Non-pigmented ciliary epithelial cell (primary cell): Measurements from ENCODE around the gene MCM3AP.
"Not testable (repeated sequence)": the region's sequence is repeated elsewhere in the genome, so short reads cannot be mapped to it uniquely, and the experiment has no call there.

Experiments
- DNase-seq: peaks from one replicate; pipeline ENCODE4 v3.0.0-alpha.2; 2010; ENCODE audit warnings: low read depth

The MCM3AP gene

DNA sequence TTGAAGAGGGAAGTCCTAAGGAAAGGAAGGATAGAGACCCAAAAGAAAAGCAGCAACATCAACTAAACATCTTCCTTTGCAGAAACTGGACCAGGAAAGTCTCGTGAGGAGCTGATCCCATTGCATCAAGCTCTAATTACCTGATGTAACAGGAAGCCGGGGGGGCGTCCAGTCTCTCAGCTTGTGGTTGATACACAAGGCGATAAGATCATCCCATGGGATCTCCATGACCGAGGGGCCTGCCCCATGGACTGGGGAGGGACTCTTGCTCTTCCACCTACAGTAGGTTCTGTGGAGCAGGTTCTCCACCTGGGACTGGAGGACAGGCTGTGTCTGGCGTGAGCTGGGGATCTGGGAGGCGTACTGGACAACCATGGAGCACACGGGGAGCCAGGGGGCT, 42.1 kb downstream of the MCM3AP start:
- DNase-seq = no peak

DNA sequence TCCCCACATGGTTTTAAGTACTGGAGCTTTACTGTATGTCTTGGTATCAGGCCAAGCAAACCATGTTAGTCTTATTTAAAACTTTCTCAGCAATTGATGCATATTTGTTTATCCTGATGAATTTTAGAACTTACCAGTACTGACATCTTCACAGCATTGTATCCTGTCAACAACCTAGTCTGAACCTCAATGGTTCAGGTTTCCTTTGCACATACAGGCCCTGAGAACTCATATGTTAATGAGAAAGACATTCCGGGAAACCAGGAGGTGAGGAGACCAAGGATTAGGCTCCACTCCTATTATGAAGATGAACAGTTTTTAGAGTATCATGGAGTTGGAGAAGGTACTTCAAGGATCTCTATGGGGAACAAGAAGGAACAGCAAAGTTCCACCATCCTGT, 43.8 kb downstream of the MCM3AP start:
- DNase-seq = not testable (repeated sequence)

DNA sequence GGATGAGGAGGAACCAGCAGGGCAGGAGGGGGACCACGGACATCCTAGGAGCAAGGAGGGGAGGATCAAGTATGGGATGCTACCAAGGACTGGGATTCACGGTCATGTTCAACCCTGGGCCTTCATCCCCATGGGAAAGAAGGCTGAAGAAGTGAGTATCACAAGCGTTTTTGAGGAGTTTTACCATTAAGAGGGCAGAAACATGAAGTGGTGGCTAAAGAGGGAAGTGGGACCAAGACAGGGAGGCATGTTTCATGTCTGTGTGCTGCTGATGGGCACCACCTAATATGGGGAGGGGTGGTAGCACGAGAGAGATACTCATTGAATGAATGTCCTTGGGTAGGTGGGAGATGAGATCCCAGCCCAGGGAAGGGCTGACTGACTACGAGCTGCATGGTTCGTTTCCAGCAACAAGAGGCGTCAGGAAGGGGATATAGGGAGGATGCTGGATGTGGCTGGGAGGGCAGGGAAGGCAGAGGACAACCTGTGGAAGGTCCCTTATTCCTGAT, 45.5 kb downstream of the MCM3AP start:
- no peak for DNase-seq

DNA sequence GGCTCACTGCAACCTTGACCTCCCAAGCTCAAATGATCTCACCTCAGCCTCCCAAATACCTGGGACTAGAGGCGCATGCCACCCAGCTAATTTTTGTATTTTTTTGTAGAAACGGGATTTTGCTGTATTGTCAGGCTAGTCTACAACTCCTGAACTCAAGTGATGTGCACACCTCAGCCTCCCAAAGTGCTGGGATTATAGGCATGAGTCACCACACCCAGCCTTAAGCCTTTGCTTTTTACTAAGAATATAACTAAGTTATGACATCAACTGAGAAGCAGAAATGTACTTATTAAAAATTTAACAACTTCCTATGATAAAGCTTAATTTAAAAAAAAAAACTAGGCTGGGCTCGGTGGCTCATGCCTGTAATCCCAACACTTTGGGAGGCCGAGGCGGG, 47.9 kb downstream of the MCM3AP start:
- no peak for DNase-seq

DNA sequence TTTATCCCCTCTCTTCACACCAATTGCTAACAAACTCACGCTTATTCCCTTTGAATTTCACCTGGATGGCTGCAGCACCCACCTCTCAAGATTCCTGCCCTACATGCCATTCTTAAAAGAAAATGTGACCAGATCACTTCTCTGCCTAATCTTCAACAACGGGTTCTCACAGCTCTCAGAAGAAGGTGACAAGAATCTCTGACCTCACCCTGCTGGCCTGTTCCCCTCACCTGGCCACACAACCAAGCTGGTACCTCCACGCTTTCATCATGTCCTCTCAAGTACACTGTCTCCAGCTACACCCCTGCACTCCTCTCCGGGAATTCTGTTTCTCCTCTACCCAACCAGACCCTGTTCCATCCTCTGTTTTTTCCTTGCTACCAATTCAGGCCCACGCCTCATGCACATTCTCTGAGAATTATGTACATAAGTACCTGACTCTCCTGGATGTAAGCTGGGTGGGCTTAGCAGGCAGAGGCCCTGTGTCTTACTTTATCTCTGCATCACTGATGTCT, 50.9 kb downstream of the MCM3AP start:
- no peak for DNase-seq

DNA sequence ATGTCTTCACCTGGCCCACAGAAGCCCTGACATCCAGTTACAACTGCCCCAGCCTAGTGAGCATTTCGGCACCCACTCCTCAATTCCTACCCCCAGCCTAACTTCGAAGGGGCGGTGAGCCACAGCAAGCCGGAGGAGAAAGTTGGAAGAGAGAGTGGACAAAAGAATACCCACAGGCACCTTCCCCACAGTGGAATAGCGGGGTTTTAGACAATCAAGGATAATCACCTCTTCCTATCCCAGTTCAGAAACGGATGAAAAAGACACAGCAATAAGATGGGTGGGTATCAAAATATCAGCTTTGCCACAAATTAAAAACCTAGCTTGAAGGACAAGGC, 55.5 kb downstream of the MCM3AP start:
- no peak for DNase-seq

DNA sequence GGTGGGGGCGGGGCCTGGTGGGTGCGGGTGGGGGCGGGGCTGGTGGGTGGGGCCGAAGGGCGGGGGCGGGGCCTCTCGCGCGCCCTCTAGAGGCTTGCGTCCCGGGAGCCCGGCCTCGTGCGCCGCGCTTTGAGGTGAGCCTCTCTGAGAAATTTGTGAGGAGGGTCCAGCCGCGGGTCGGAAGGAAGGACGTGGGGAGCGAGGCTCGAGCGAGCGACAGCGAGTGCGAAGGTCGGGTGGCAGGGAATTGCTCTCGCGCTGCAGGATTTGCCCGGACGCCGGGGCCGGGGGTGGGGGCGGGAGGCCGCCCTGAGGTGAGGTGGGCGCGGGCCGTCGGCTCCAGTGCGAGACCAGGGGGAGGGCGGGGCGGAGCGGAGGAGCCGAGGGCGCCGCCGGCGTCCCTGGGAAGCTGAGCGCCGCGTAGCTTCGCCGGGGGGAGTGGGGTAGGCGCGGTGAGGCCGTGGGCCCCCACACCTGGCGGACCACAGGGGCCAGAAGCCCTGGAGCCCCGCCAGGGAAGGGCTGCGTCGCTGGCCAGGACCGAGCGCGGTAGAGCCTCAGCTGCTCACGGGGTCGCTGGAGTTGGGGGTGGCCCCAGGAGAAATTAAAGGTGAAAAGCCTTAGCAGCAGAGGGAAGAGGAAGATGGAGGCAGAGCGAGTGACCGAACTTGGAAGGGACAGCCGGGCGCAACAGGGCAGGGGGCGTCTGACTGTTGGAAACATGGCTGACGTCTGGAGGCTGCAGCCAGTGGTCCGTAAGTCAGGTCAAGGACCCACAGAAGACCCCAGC, 56.1 kb downstream of the MCM3AP start:
- no peak for DNase-seq

DNA sequence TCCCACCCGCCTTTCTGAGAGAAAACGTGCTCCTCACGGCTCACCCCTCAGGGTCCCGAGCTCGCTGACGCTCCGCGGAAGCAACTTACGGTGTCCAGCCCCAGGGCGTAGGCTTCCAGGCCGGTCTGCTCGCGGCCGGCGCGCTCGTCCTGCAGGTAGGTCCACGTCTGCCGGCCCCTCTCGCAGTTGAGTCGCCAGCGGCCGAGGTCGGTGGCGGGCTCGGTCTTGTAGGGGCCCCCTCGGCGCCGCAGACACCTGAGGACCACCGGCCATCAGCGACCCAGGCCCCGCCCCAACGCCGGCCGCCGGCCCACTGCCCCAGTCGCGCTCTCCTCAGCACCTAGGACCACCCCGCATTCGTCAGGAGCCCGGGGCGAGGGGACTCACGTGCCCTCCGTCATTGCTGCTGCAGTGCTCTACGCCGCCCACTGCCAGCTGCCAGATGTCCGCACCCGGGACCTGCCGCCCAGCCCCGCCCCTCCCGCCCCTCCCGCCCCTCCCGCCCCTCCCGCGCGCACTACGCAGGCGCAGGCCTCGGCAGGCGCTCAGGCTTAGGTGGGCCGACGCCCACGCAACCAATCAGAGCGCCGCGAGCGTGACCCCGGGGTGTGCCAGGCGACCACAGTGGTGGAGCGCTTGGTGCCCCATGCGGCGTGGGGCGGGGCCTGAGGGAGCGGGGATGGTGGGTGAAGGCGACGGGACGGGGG, 56.9 kb downstream of the MCM3AP start, which contains the start of gene LSS:
Gene LSS (minus strand): TSS at position 430 of the 707 bp plus-strand sequence. CDS start 29 bp downstream, at position 401.
- peak; percentile 87 for DNase-seq

DNA sequence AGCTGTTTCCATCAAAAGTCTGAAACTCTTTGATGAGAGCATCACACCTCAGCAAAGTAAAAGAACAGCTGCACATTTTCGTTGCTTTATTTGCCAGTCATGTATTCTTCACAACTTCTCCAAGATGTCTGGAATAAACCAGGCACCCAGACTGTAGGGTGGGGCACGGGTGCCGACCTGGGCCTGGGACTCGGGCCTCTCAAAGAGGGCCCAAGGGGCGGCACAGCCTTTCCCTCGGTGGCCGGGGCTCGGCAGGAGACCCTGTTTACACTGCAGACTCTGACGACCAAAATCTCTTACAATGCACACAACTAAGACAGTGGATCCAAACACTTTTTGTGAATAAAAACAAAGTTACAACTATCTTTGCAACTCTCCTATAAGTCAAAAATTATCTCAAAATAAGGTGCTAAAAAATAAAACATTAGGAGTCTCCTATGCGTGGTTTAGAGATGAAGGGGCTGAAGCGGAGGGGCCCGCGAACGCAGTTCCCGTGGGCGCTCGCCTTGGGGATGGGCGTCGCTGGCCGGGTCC, 57.5 kb downstream of the MCM3AP start:
- no peak for DNase-seq

DNA sequence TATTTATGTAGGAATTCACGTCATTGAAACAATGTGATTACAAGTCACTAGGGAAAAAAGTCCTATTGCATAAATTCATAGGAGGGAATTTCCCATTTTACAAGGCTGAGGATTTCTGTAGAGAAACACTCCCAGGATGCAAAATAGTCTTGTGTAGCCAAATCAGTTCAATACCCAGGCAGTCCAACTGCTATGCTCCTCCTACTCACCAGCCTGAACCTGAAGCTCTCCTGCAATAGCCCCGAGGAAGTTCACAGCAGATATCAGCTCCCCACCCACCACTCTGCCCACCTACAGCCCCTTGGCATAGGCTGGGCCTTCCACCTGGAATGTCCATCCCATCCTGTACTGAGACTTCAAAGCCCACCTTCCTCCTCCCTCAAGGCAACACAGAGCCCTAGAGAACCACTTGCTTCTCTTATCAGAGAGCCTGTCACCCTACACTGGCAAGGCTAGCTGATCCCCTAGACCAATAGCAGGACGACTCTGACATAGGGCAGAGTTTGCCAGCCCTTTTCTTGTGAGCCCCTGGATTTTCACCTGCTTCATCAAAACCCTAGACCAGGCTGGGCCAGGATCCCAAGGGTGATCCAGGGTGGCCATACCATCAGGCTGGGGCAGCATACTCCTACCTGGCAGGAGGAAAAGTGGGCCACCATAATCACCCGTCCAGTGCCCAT, 58.4 kb downstream of the MCM3AP start:
- peak; percentile 41 for DNase-seq

DNA sequence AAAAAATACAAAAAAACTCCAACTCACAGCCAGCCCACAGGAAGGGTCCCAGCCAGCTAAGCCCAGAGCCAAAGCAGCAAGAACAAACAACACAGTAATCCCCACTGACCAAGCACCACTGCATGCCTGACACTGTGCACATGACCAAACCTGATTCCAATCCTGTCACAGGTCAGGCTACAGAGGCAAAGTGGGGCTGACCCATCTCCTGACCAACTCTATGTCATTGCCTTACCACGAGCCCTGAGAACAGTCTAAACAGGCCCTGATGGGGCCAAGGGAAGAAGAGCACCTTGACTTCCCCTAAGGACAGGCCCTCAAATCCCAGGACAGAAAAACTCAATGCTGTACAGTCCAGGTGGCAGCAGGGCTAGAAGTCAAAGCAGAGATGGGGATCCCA, 59.3 kb downstream of the MCM3AP start:
- no peak for DNase-seq

DNA sequence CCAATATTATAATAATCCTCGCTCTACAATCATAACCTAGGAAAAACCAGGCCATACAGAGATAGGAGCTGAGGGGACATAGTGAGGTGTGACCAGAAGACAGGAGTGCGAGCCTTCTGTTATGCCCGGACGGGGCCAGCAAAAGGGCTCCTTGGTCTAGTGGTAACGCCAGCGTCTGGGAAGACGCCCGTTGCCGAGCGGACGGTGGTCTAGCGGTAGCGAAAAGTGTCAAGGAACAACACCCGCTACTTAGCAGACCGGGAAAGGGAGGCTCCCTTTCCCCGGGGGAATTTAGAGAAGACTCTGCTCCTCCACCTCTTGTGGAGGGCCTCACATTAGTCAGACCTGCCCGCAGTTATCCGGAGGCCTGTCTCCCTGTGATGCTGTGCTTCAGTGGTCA, 61.8 kb downstream of the MCM3AP start:
- not testable (repeated sequence) for DNase-seq

DNA sequence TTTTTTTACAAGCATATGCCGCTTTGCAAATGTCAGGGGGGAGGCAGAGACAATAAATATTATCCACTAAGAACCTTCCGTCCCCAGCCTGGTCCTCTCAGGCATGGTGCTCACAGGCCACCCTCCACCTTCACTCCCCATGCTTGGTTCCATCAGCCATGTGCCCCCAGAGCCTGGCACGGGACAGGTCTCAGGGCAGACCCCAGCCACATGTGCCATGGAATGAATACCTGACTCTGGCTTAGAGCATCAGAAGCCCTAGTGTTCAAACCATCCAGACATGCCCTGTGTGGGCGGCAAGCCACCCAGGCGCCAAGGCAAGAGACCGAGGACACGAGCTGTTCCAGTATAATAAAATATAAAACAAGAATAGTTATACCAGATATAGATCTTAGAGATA, 62.2 kb downstream of the MCM3AP start:
- no peak for DNase-seq

DNA sequence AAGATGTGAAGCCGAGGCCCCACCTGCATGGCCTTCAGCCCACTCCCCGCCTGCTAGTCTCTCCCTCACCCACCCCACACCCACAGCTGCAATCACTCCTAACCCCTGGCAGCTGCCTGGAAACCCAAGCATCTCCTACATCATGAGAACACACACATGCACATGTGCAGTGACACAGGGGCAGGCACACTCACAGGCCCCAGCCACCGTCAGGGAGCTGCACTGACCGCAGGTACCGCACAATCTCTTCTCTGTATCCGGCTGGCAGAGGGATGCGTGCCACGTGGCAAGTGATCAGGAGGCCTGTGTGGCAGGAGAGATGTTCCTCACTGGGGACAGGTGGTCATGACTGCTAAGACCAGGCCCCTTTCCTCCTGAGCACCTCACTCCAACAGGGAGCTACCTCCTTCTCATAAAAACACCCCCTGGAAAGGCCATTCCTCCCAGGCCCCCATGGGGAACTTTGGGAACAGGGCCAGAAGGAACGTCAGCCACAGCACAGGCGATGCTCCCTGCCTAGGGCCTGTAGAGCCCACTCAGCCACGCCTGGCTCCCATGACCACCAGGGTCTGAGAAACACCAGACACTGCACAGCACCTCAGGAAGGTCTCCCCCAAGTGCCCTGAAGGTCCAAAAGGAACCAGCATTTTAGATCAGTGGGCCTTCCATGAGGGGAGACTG, 62.8 kb downstream of the MCM3AP start:
- no peak for DNase-seq

DNA sequence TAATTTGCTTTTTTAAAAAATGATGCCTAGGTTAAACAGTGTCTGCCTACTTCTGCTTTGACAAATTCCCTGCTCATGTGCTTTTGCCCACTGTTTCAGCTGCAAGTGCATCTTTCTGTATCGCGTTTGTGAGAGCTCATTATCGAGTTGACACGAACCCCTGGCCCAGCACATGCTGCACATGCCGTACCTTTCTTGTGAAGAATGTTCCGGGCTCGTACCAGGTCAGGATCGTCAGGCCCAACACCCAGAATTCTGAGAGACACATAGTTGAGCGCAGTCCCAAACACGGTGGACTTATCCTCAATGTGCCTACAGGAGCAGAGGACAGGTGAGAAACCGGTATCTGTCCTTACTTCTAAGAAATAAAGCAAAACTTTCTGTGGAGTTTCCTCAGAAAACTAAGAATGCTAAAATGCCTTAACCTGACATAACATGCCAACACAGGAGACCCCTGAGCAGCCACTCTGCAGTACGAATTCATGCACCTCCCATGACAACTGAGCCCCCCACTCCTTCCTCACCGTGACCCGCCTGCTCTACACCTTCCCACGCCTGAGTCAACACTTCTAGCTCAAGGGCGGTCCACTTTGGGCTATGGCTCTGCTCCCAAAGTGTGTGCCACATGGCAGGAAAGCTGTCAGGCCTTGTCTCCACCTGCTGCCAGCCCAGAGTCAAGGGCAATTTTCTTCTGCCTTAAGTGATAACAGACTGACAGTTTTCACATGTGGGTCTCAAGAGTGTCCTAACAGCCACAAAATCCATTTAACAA, 63.6 kb downstream of the MCM3AP start:
- DNase-seq = no peak

DNA sequence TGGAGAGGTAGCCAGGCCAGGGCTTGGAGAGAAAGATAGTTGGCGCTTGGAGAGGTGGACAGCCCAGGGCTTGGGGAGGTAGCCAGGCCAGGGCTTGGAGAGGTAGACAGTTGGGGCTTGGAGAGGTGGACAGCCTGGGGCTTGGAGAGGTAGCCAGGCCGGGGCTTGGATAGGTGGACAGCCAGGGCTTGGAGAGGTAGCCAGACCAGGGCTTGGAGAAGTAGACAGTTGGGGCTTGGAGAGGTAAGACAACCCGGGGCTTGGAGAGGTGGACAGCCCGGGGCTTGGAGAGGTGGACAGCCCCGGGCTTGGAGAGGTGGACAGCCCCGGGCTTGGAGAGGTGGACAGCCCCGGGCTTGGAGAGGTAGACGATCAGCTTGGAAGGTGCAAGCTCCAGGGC, 64.6 kb downstream of the MCM3AP start:
- DNase-seq = no peak

DNA sequence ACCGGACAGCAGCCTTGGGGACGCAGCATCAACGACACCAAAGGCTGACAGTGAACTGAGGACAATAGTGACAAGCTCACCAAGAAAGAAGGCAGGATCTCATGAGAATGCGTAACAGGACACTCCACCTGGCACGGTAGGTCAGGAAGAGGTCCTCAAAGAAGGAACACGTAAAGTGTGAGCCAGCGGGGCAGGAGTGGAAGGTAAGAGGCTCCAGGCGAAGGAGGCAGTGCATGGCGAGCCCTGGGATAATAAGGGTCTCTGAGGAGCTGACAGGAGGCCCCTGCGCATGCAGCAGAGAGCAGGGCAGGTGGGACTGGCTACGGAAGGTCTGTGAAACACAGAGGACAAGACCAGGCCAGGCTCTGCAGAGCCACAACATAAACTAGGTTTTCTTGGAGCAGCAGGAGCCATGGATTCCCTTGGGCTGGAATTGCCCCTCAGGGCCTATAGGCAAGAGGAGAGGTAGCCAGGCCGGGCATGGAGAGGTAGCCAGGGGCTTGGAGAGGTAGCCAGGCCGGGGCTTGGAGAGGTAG, 65.1 kb downstream of the MCM3AP start:
- no peak for DNase-seq

DNA sequence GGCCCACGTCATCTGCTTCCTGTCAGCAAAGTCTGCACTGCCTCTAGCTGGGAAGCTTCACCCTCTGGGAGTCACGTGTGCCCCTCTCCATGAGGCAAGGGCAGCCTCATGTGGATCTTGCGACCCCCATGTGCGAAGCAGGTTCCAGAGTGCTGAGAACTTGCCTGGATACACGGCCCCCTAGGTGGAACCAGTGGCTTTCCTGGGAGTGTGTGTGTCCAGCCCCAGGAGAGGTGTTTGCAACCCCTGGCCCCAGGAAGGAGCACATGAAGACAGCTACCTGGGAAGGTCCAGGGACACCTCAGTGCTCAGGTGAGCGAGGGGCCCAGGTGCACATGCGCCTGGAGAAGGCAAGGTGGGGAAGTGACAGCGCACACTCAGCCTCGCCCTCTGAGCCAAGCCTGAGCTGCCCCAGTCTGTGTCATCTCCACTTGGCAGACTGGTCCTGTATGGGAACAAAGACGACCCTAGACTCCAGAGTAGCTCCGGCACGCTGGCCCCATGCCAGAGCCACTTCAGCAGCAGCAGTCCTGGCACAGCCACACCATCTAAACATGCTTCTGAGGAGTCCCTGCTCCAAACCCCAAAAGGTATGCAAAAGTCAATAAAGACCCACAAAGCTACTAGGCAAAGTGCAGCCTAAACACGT, 65.7 kb downstream of the MCM3AP start:
- no peak for DNase-seq

DNA sequence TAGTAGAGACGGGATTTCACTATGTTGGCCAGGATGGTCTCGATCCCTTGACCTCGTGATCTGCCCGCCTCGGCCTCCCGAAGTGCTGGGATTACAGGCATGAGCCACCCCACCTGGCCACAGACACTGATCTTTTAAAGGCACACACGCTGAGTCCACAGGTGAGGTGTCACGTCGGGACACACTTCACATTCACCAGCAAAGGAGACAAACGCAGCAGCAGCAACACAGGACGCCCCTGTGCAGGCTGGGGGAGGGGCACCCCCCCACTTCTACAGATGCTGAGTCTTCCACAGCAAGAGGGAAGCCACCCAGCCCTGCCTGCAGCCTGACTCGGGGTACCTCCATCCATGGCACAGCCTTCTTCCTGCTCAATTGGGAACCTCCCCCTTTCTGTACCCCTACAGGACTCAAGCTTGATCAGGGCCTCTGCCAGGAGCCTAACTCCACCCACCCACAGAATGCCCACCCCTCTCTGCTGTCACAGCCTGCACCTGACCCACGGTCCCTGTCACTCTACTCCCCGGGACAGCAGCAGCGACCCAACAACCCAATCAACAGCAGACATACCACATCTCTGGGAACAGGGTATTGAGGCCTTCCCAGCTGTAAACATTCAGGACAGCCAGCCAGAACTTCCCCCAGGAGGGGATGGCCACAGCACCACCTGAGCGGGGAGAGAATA, 66.4 kb downstream of the MCM3AP start:
- DNase-seq = no peak
